Measurements from ENCODE around the gene PPP1R13B.

DNA sequence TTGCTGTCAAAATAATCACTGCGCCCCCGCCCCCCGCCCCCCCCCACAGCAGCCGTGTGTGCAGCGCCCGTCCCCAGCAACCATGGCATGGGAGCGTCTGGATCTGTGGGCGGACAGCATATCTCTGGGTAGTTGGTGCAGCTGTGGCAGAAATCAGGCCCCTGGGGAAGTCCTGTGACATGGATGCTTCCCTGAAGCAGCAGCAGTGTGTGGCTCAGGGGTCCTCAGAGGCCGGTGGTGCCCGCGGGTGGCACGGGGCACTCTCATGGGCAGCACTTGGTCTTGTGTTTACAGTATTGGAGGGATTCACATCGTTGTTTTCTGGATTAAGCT is 151.3 kb downstream of the PPP1R13B start:
- TF ChIP-seq EZH2 (IDR thresholded peaks at IDR 0.05; ENCODE audit: low read depth): no peak
- TF ChIP-seq, protein P1, sequence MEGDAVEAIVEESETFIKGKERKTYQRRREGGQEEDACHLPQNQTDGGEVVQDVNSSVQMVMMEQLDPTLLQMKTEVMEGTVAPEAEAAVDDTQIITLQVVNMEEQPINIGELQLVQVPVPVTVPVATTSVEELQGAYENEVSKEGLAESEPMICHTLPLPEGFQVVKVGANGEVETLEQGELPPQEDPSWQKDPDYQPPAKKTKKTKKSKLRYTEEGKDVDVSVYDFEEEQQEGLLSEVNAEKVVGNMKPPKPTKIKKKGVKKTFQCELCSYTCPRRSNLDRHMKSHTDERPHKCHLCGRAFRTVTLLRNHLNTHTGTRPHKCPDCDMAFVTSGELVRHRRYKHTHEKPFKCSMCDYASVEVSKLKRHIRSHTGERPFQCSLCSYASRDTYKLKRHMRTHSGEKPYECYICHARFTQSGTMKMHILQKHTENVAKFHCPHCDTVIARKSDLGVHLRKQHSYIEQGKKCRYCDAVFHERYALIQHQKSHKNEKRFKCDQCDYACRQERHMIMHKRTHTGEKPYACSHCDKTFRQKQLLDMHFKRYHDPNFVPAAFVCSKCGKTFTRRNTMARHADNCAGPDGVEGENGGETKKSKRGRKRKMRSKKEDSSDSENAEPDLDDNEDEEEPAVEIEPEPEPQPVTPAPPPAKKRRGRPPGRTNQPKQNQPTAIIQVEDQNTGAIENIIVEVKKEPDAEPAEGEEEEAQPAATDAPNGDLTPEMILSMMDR (conservative IDR thresholded peaks at IDR 0.05): no peak

Measured in PC-9 (cell line).